HEK293 (cell line): ENCODE data around the gene CELF6.

Source experiments
- AEBP2 ChIP-seq: fragments of 450-650 bp; formaldehyde crosslinking; IDR thresholded peaks from 2 replicates; pipeline ENCODE4 v1.5.1; 2016; ENCODE audit warnings: missing biosample characterization, missing genetic modification characterization, borderline replicate concordance
- CTCF ChIP-seq: fragments of 450-650 bp; formaldehyde crosslinking; IDR thresholded peaks from 2 replicates; pipeline ENCODE4 v1.5.1; 2016; ENCODE audit warnings: missing biosample characterization, missing genetic modification characterization
- KLF7 ChIP-seq: fragments of 450-650 bp; formaldehyde crosslinking; IDR thresholded peaks from 2 replicates; pipeline ENCODE4 v1.5.1; 2016; ENCODE audit warnings: missing biosample characterization, missing genetic modification characterization, borderline replicate concordance
- KLF8 ChIP-seq: fragments of 450-650 bp; formaldehyde crosslinking; IDR thresholded peaks from 2 replicates; pipeline ENCODE4 v1.5.1; 2016; ENCODE audit warnings: missing biosample characterization, missing genetic modification characterization
- KLF9 ChIP-seq: fragments of 450-650 bp; formaldehyde crosslinking; IDR thresholded peaks from 2 replicates; pipeline ENCODE4 v1.5.1; 2016; ENCODE audit warnings: missing biosample characterization, missing genetic modification characterization, low read depth
- TCF7L2 ChIP-seq: IDR thresholded peaks from 2 replicates; pipeline ENCODE4 v1.6.1; 2011; ENCODE audit warnings: low read depth, mild to moderate bottlenecking, inconsistent platforms, low read length, moderate library complexity, borderline replicate concordance
- ZBTB17 ChIP-seq: fragments of 450-650 bp; formaldehyde crosslinking; IDR thresholded peaks from 2 replicates; pipeline ENCODE4 v1.5.1; 2016; ENCODE audit warnings: missing biosample characterization, missing genetic modification characterization
- ZBTB21 ChIP-seq: fragments of 450-650 bp; formaldehyde crosslinking; IDR thresholded peaks from 2 replicates; pipeline ENCODE4 v1.5.1; 2017; ENCODE audit warnings: missing biosample characterization, missing genetic modification characterization
- ZBTB8A ChIP-seq: fragments of 450-650 bp; formaldehyde crosslinking; IDR thresholded peaks from 2 replicates; pipeline ENCODE4 v1.5.1; 2016; ENCODE audit warnings: missing biosample characterization, missing genetic modification characterization
- ZNF274 ChIP-seq, 2 experiments: fragments of 200-500 bp in 1 of 2; fragments of 450-650 bp in 1 of 2; sonication (Bioruptor generic) in 1 of 2; formaldehyde crosslinking in 1 of 2; IDR thresholded peaks; 2 replicates each; pipeline versions ENCODE4 v1.5.1 to v1.6.1; 2014 to 2016; ENCODE audit warnings: borderline replicate concordance in 1 of 2, inconsistent platforms in 1 of 2, low read length in 1 of 2, missing biosample characterization in 1 of 2, missing genetic modification characterization in 1 of 2
- ZNF426 ChIP-seq: fragments of 450-650 bp; formaldehyde crosslinking; IDR thresholded peaks from 2 replicates; pipeline ENCODE4 v1.5.1; 2017; ENCODE audit warnings: missing biosample characterization, missing genetic modification characterization, mild to moderate bottlenecking, inconsistent platforms, moderate library complexity
- ZNF670 ChIP-seq: fragments of 450-650 bp; formaldehyde crosslinking; IDR thresholded peaks from 2 replicates; pipeline ENCODE4 v1.5.1; 2016; ENCODE audit warnings: missing biosample characterization, missing genetic modification characterization, low read depth

- TF ChIP-seq ZNF426 (tag by site-specific recombination) = no peak
- TF ChIP-seq AEBP2 (tag by site-specific recombination) = no peak
- no peak for TF ChIP-seq CTCF (tag by site-specific recombination)
- no peak for TF ChIP-seq ZNF274 (IDR thresholded peaks at IDR 0.05; ENCODE audit: low read length)
- no peak for TF ChIP-seq ZNF274 (tag by site-specific recombination; IDR thresholded peaks at IDR 0.05; ENCODE audit: borderline replicate concordance)
- TF ChIP-seq KLF7 (tag by site-specific recombination) = no peak
- no peak for TF ChIP-seq KLF8 (tag by site-specific recombination)
- TF ChIP-seq TCF7L2 = no peak
- TF ChIP-seq ZBTB21 (tag by site-specific recombination) = 0 out of 2 replicates have a peak, but pooled peaks have one; percentile 18
- TF ChIP-seq ZNF670 (tag by site-specific recombination) = no peak
- peak; percentile 87 for TF ChIP-seq ZBTB17 (tag by site-specific recombination)
- TF ChIP-seq ZBTB8A = no peak
- no peak for TF ChIP-seq KLF9
Measured at GRCh38 chr15:72339777-72340177, 19.8 kb upstream of the CELF6 start.
